Mucosa of gallbladder (tissue), 1 donor: ENCODE data around the gene MMP25. TPM values are rescaled to one million over a fixed set of nuclear protein-coding genes. Genes with fewer than 3 reads are reported as not detected.
"Not testable (repeated sequence)": the region's sequence is repeated elsewhere in the genome, so short reads cannot be mapped to it uniquely, and the experiment has no call there.

Experiments used
- DNase-seq: peaks from one replicate; pipeline ENCODE4 v3.0.0-alpha.2; 2020; ENCODE audit warnings: low spot score
- total RNA-seq: library from RNA; stranded (reverse); gene quantifications from one replicate; pipeline ENCODE4 v1.2.1, GENCODE V29; 2021
- donor health status: DM: no; HTN: no; CAD: no.

Gene MMP25
- total RNA-seq, 1 donor from 2014 or later: 1.1 TPM

GRCh38 chr16:3028716-3029319 is 17.5 kb upstream of the MMP25 start:
- no peak for DNase-seq

- no peak for DNase-seq
Observed at GRCh38 chr16:3029491-3030221, 16.7 kb upstream of the MMP25 start.

- DNase-seq: no peak
Observed at GRCh38 chr16:3030222-3031212, 15.8 kb upstream of the MMP25 start.

DNA sequence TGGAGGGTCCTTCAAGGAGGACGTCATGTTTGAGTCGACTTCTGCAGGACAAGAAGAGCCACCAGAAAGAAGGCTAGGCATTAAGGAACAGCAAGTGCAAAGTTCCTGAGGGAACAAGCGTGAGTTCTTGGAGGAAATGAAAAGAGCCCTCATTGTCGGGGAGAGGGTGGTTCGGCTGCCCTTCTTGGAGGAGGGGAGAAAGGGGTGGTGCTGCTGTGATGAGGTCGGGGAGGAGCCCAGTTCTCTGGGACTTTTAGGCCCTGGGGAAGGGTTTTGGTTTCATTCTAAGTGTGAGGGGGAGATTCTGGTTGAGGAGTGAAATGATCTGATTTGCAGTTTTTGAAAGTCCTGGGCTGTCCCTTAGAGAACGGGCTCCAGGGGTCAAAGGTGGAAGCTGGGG is 13.7 kb upstream of the MMP25 start:
- DNase-seq: no peak

DNA sequence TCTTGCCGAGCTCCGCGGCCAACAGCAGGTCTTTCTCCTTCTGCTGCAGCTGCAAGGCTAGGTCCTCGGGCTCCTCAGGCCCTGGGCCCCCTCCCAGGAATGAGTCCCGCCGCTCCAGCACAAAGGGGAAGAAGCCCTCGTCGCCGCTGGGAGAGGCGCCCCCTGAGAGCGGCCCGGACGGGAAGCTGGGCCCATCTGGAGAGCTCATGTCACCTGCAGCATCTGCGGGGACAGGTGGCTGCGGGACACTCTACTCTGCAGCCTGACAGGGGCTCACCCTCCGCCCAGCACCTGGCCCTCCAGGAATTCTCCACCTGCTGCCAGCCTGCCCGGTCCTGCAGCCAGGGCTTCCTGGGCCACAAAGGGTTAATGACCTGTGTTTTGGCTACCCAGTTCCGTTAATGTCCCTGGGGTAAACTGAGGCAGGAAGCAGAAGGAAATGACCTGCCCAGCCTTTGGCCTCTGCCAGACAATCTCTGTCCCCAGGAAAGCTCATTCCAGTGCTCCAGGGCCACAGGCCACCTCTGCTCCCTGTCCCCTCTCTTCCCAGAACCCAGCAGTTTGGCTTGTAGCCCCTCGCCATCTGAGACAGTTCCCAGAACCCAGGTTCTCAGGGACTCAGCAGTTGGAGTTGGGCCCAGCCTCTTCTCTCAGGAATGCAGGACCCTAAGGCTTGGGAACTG is 10.9 kb upstream of the MMP25 start:
- DNase-seq: no peak

GRCh38 chr16:3035972-3036725 is 10.2 kb upstream of the MMP25 start:
- DNase-seq: no peak

DNA sequence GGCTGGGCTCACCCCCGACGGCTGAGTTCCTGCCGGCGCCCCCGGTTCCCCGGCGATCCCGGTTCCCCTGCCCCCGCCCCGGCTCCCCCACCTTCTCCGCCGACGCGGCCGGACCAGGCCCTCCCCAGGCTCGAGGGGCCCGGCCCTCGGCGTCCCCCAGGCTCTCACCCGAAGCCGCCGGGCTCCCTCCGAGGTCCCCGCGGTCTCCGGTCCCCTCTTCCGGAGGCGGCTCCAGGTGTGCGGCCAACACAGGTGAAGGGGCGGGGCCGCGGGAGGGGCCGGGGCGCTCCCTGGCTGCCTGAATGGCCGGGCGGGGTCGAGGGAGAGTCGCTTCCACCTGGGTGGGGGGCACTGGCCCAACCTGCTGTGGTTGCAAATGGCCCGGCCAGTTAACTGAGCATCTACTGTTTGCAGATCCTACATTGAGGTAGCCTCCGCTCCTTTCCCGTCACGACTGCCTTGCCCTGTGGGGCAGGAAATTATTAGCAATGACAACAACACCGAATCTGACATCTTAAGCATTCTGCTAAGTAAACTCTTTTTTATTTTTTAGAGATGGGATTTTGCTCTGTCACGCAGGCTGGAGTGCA is 9.5 kb upstream of the MMP25 start, which contains the start of gene BICDL2:
Gene BICDL2, minus strand, starts transcription at position 219 of the 590 bp plus-strand sequence. CDS start 1,448 bp downstream, outside the sequence.
- no peak for DNase-seq

DNA sequence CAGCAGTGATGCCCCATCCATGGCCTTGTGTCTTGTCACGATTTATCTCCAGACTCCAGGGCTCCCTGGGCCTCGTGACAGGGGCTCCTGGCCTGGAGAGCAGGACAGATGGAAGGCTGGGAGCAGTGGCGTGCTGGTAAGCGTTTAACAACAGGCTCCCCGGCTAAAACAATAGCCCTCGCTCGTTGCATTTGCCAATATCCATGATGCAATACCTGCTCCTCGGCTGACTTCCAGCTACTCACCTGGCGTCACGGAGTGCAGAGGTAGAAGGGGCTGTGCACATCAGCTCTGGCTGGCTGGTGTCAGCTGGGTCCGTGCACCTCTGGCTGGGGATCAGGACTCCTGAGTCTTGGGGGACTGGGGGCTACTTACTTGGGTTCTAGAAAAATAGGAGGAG is 8.1 kb upstream of the MMP25 start:
- peak; percentile 80 for DNase-seq

GRCh38 chr16:3038896-3039295 is 7.5 kb upstream of the MMP25 start:
- no peak for DNase-seq

GRCh38 chr16:3042376-3042775 is 4.0 kb upstream of the MMP25 start:
- no peak for DNase-seq

GRCh38 chr16:3044708-3045107 is 1.7 kb upstream of the MMP25 start:
- DNase-seq: no peak

- DNase-seq: no peak
Observed at GRCh38 chr16:3046641-3047386, 453 bp downstream of the MMP25 start.

DNA sequence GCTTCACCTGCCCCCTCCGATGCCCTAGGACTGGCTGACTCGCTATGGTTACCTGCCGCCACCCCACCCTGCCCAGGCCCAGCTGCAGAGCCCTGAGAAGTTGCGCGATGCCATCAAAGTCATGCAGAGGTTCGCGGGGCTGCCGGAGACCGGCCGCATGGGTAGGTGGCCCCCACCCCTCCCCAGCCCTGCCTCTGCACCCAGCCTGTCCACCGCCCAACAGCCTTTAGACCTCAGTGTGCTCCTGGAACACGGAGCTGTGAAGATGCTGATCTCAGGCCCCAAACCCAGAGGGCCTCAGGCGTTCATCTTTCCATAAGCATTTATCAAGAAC is 993 bp downstream of the MMP25 start:
- no peak for DNase-seq

DNA sequence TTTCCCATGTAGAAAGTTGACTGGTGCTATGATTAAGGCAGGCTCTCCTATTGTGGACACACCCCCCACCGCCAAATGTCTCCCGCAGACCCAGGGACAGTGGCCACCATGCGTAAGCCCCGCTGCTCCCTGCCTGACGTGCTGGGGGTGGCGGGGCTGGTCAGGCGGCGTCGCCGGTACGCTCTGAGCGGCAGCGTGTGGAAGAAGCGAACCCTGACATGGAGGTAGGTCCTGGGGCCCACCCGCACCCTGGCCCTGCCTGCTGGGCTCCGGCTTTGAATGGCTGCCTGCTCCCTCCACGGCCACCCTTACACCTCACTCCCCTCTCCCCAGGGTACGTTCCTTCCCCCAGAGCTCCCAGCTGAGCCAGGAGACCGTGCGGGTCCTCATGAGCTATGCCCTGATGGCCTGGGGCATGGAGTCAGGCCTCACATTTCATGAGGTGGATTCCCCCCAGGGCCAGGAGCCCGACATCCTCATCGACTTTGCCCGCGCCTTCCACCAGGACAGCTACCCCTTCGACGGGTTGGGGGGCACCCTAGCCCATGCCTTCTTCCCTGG is 3.6 kb downstream of the MMP25 start:
- DNase-seq: no peak

- no peak for DNase-seq
Observed at GRCh38 chr16:3050487-3050886, 4.1 kb downstream of the MMP25 start.

- no peak for DNase-seq
Observed at GRCh38 chr16:3051009-3051408, 4.6 kb downstream of the MMP25 start.

DNA sequence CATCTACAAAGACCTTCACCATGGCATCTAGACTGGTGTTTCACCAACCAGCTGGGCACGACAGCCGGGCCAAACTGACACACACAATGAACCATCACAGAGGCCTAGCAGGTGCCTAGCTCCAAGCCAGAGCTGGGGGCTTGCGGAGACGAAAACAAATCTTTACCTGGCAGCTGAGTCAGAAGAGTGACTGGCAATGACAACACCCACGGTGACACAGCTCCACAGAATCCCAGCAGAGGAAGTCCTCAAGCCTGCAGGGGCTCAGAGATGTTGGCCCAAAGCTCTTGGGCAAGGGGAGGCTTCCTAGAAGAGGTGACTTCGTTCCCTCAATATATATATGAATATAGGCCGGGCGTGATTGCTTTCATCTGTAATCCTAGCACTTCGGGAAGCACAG is 5.1 kb downstream of the MMP25 start:
- DNase-seq: no peak

- DNase-seq: not testable (repeated sequence)
Observed at GRCh38 chr16:3052571-3053329, 6.4 kb downstream of the MMP25 start.

- DNase-seq: not testable (repeated sequence)
Observed at GRCh38 chr16:3053330-3053710, 7.0 kb downstream of the MMP25 start.
